ENCODE results near the gene UBN1.

The UBN1 gene

GRCh38 chr16:4846901-4847773, at the start of gene UBN1, which contains the start of gene GLYR1:
TSS of gene UBN1 (plus strand) at chr16:4847481. CDS start at chr16:4852918, 5,437 bp downstream.
TSS of gene GLYR1 (minus strand) at chr16:4847288. CDS start at chr16:4847265, 23 bp downstream.
- peak; percentile 99 to 100 for DNase-seq (ENCODE audit: low read depth in 2 of 2, low spot score in 1 of 2)

GRCh38 chr16:4797805-4798252, 49.5 kb upstream of the UBN1 start:
- DNase-seq (ENCODE audit: low read depth in 2 of 2, low spot score in 1 of 2), result no peak

- no peak for DNase-seq (ENCODE audit: low read depth in 2 of 2, low spot score in 1 of 2)
Observed at GRCh38 chr16:4798456-4798855, 48.8 kb upstream of the UBN1 start.

- DNase-seq (ENCODE audit: low read depth in 2 of 2, low spot score in 1 of 2), result no peak
Observed at GRCh38 chr16:4799171-4799855, 48.0 kb upstream of the UBN1 start.

- no peak for DNase-seq (ENCODE audit: low read depth in 2 of 2, low spot score in 1 of 2)
Observed at GRCh38 chr16:4800290-4801041, 46.8 kb upstream of the UBN1 start.

- no peak for DNase-seq (ENCODE audit: low read depth in 2 of 2, low spot score in 1 of 2)
Observed at GRCh38 chr16:4801051-4801961, 46.0 kb upstream of the UBN1 start.

GRCh38 chr16:4801962-4802658, 45.2 kb upstream of the UBN1 start, which contains the start of gene ROGDI:
TSS of gene ROGDI (minus strand) at chr16:4802633. CDS start at chr16:4802571, 62 bp downstream.
- peak; percentile 44 to 57 for DNase-seq (ENCODE audit: low read depth in 2 of 2, low spot score in 1 of 2)

- peak; percentile 72 for DNase-seq (ENCODE audit: low read depth in 2 of 2, low spot score in 1 of 2)
Observed at GRCh38 chr16:4802659-4803287, 44.5 kb upstream of the UBN1 start.

- no peak for DNase-seq (ENCODE audit: low read depth in 2 of 2, low spot score in 1 of 2)
Observed at GRCh38 chr16:4803401-4803844, 43.9 kb upstream of the UBN1 start.

GRCh38 chr16:4803898-4804762, 43.2 kb upstream of the UBN1 start:
- no peak for DNase-seq (ENCODE audit: low read depth in 2 of 2, low spot score in 1 of 2)

GRCh38 chr16:4805231-4805630, 42.0 kb upstream of the UBN1 start:
- DNase-seq (ENCODE audit: low read depth in 2 of 2, low spot score in 1 of 2), result no peak

- DNase-seq (ENCODE audit: low read depth in 2 of 2, low spot score in 1 of 2), result no peak
Observed at GRCh38 chr16:4806280-4806679, 41.0 kb upstream of the UBN1 start.

- DNase-seq (ENCODE audit: low read depth in 2 of 2, low spot score in 1 of 2), result no peak
Observed at GRCh38 chr16:4811242-4811641, 36.0 kb upstream of the UBN1 start.

- DNase-seq (ENCODE audit: low read depth in 2 of 2, low spot score in 1 of 2), result no peak
Observed at GRCh38 chr16:4811773-4812172, 35.5 kb upstream of the UBN1 start.

GRCh38 chr16:4813251-4814003, 33.9 kb upstream of the UBN1 start:
- no peak for DNase-seq (ENCODE audit: low read depth in 2 of 2, low spot score in 1 of 2)

GRCh38 chr16:4814046-4814445, 33.2 kb upstream of the UBN1 start:
- no peak for DNase-seq (ENCODE audit: low read depth in 2 of 2, low spot score in 1 of 2)

- no peak for DNase-seq (ENCODE audit: low read depth in 2 of 2, low spot score in 1 of 2)
Observed at GRCh38 chr16:4814542-4815173, 32.6 kb upstream of the UBN1 start.
